GM19240 (cell line): ENCODE data around the gene AAK1.
"Not testable (repeated sequence)": the region's sequence is repeated elsewhere in the genome, so short reads cannot be mapped to it uniquely, and the experiment has no call there.

Source experiments
- DNase-seq: peaks from one replicate; pipeline ENCODE4 v3.0.0; 2011; ENCODE audit warnings: low spot score; ENCODE audit not compliant: insufficient read length

The AAK1 gene

DNA sequence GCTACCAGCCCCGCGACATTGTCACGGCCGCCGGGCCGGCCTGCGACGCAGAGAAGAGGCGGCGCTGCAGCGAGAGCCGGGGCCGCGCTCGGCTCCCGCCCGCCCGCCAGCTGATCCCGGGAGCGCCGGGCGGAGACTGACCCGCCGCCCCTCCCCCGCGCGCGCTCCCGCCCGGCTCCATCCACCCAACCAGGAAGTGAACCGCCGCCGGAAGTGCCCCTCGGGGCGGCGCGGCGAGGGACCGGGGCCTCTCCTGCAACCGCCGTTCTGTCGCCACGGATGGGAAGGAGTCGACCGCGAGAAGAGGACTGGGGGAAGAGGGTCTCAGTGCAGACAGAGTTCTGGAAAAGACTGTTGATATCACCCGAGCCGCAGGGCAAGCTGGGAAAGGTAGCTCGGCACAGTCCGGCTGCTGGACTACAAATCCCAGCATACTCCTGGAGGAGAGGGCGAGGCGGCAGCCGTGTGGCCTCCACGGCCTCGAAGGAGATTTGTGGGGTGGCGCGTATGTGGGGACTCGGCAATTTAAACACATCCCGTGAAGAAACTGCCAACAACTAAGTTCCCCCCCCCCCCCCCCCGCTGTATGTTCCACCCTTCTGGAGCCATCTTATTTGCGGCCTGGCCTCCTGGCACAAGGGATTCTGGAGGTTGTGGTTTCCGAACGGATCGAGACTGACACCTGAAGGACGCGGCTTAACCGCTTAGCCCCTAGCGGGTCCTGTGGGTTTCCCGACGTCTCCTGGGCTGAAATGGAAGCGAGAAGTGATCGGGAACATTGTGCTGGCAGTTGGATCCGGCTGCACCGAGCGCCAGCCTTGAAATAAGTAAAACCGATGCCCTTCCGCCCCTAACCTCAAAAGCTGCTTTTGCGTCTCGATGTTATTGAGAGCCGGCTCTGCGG, at the start of gene AAK1:
Gene AAK1, minus strand, starts transcription at position 138 of the 904 bp plus-strand sequence. CDS start 699 bp downstream, outside the sequence.
- no peak for DNase-seq

DNA sequence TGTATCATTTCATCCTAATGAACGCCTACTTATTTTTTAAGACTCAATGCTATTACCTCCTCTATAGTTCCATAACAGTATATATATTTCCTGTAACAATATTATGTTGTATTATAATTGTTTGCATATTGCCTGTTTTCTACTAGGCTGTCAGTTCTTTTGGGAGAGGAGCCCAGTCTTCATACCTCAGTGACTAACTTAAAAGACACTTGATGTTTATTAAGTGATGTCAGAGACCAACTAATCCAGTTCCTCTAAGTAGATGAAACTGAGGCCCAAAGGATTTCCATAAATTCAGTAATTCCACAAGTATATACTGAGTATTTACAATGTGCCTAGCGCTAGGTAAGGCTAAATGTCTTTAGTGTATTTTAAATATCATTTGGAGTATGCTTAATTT, 48.9 kb upstream of the AAK1 start:
- DNase-seq: no peak

- DNase-seq: no peak
Measured at GRCh38 chr2:69689969-69690368, 46.4 kb upstream of the AAK1 start.

GRCh38 chr2:69689466-69689865, 45.9 kb upstream of the AAK1 start:
- no peak for DNase-seq

GRCh38 chr2:69687971-69688611, 44.6 kb upstream of the AAK1 start:
- DNase-seq: no peak

DNA sequence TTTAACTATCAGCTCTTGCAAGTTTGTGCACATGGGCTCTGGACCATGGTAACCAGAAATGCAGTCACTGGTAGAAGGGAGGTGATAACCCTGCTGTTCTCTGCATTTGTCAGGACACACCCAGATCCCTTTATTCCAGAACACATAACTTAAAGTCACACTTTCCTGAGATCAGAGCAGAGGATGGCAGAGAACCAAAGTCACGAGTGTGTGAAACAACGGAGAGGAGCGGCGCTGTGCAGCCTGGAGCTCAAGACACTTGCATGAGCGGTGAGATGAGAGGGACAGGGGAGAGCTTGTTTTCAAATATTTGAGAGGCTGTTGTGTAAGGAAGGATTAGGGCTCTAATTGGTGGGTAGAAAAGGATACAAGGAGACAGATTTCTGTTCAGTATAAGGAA, 43.3 kb upstream of the AAK1 start:
- DNase-seq: no peak

- no peak for DNase-seq
Measured at GRCh38 chr2:69685321-69686048, 41.9 kb upstream of the AAK1 start.

GRCh38 chr2:69683170-69683971, 39.8 kb upstream of the AAK1 start:
- no peak for DNase-seq

GRCh38 chr2:69682525-69682924, 39.0 kb upstream of the AAK1 start:
- DNase-seq: no peak

DNA sequence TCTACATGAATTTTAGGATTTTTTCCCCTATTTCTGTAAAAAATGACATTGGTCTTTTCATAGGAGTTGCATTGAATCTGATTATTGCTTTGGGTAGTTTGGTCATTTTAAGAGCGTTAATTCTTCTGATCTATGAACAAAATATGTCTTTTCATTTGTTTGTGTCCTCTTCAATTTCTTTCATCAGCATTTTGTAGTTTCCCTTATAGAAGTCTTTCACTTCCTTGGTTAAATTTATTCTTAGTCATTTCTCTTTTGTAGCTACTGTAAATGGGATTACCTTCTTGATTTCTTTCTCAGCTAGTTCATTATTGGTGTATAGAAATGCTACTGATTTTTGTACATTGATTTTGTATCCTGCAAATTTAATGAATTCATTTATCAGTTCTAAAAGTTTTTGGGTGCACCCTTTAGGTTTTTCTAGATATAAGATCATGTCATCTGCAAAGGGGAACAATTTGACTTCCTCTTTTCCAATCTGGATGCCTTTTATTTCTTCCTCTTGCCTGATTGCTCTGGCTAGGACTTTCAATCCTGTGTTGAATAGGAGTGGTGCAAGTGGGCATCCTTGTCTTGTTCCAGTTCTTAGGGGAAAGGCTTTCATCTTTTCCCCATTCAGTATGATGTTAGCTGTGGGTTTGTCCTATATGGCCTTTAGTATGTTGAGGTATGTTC, 36.6 kb upstream of the AAK1 start:
- no peak for DNase-seq

- DNase-seq: no peak
Measured at GRCh38 chr2:69677914-69678313, 34.4 kb upstream of the AAK1 start.

DNA sequence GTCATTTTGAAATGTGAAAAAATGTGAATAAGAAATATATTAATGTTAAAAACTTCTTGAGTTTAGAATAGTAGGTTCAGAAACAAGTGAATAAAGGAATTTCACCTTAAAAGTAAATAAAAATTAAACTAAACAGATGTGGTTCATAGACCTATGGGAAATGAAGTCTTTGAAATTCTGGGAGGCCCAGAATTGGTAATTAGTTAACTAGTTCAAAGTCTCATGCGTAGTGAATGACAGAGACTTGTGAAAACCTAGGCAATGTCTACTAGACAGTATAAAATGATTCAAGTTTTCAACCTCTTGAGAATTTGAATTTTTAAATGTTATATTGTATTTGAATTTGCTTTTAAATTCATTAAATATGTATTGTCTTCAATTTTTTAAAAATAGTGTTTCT, 32.6 kb upstream of the AAK1 start:
- no peak for DNase-seq

DNA sequence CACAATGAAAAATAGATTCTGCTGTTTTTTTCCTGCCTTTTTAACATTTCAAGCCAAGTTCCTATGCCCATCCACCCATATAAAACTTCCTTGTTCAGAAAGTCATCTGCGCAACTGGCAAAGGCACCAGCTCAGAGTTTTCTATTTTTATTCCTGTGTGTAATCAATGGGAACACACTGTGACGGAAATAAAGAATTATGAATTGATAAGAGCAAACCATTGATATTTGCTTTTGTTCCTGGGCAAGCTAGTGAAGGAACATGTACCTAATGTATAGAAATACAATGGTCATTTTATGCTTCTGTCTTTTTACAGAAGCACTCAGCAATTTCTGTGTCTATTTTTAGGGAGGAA, 30.8 kb upstream of the AAK1 start:
- no peak for DNase-seq

- DNase-seq: not testable (repeated sequence)
Measured at GRCh38 chr2:69673098-69673497, 29.6 kb upstream of the AAK1 start.

DNA sequence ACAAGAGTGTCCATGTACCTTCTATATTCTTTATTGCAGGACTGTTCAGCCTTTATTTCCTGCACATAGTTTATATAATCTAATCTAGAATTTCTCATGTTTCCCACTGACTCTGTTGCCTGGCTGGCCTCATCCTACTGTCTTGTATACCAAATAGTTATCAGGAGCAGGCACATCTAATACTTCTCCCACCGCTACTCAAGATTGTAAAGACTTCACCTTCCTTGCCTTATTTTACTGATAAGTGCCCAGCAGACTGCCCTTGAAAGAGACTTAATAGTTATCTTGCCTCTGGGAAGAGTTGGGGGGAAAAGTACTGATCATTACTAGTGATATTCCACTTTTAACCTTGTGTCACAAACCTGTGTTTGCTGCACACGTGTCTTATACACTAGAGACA, 26.1 kb upstream of the AAK1 start:
- DNase-seq: no peak

GRCh38 chr2:69668598-69668997, 25.1 kb upstream of the AAK1 start:
- no peak for DNase-seq

GRCh38 chr2:69667805-69668382, 24.4 kb upstream of the AAK1 start:
- DNase-seq: no peak

- DNase-seq: no peak
Measured at GRCh38 chr2:69665152-69665551, 21.6 kb upstream of the AAK1 start.

DNA sequence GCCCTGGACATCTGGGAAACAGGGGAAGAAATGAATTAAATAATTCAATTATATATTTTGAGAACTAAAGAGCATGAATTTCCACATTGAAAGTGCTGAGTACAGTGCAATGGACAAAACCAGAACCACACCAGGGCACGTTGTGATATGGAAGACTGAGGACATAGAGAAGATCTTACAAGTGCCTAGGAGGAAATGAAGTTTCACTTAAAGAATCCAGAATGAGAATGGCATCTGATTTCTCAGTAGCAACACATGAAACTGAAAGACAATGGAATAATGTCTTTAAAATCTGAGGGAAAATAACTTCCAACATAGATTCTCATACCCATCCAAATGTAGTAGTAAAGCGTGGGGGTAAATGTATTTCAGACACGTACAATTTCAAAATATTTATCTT, 20.3 kb upstream of the AAK1 start:
- no peak for DNase-seq

GRCh38 chr2:69662547-69662946, 19.0 kb upstream of the AAK1 start:
- DNase-seq: not testable (repeated sequence)
